GM10248 (cell line): ENCODE measurements around the gene GAPDHS.

ENCODE experiments used
- CTCF ChIA-PET: fragments of 300-600 bp; sonication (Branson Sonifier 250); formaldehyde crosslinking; extraction: SDS; loops from one replicate; lab custom pipeline; 2021; ENCODE audit warnings: antibody characterized with exemption; lab: Yijun Ruan, JAX
- POLR2A ChIA-PET: fragments of 350-650 bp; sonication (Branson Sonifier 250); formaldehyde crosslinking; extraction: SDS; loops from one replicate; lab custom pipeline; 2020; ENCODE audit warnings: antibody characterized with exemption; lab: Yijun Ruan, JAX
- DNase-seq: peaks from one replicate; pipeline ENCODE4 v3.0.0; 2012; ENCODE audit errors: extremely low spot score
- CTCF ChIP-seq: IDR thresholded peaks from 2 replicates; pipeline ENCODE4 v1.5.1; 2012; ENCODE audit warnings: mild to moderate bottlenecking, low read depth; ENCODE audit errors: extremely low read depth, missing control alignments, control extremely low read depth

GAPDHS gene

DNA sequence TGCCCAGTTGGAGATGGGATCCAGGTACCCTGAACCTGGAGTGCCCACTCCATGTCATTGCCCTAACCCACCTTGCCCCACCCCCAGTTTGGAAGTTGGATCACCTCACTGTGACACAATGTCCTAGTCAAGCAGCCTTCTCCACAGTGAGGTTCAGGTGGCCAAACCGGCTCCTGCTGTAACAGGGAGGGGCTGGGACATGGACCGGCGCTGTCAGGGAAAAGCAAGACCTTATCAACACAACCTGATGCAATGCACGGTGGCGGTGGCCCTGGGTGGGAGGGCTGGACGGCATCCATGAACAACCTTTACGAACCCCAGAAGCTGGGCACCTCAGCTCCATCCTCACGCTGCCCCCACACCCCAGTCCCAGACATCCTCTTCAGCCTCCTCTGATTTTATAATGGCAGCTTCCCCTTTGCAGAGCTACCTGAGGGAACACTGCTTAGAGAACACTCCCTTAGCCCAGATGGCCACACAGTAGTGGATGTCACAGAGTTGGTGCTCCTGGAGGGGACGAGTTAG, 41.4 kb upstream of the GAPDHS start:
- DNase-seq = no peak
- CTCF ChIA-PET = interaction anchor here (0.8 to 8.0 kb wide), 9 partner anchors 12 to 138 kb away, joined by 3 to 94 read pairs (median 5); partner anchors contain the start of gene FFAR3
- TF ChIP-seq CTCF = no peak
- POLR2A ChIA-PET = no interaction called here

- POLR2A ChIA-PET = no interaction called here
- CTCF ChIA-PET = interaction anchor here (1.7 to 8.0 kb wide), 5 partner anchors 13 to 143 kb away, joined by 6 to 126 read pairs (median 24); no protein-coding TSS in a partner anchor
- no peak for DNase-seq
- TF ChIP-seq CTCF = no peak
Observed at GRCh38 chr19:35493971-35494370, 39.3 kb upstream of the GAPDHS start.

DNA sequence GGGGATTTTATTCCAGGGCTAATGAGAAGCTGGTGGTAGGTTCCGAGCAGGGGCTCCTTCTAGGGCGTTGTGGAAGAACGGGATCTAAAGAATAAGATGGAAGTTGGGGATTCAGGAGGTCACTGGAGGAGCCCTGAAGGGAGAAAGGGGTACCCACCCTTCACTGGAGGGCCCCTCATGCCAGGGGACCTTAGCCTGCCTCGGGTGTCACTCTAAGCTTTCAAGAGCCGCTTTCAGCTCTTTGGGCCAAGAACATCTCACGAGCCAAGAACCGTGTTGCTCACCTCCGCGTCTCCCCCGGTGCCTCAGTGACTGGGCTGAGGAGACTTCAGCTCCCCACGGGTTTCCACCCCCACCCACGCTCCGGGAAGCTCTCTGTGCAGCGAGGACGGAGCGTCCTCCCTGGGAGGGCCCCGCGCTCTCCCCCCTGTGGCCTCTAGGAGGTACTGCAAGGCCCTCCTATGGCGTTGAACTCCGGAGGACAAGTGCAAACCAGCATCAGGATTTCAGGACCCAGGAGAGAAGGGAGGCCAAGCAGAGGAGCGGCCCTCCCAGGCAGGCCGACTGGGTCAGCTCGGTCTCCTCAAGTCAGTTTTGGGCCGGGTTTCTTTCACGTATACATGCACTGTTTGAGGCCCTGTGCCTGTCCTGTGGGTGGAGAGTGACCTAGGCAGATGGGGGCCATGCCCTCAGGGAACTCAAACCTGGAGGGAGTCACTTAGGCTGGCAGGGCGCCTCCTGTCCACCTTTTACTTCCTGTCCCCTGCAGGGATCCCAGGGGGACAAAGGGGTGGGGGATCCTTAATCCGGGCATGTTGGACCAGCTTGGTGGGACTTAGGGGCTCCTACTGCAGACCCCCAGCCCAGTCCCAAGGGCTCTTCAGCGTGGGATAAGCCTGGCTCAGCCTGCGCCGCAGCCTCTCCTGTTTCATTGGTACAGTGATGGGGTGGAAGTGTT, 37.9 kb upstream of the GAPDHS start:
- POLR2A ChIA-PET = interaction anchor here (0.6 to 1.0 kb wide), 3 partner anchors 35 to 143 kb away, joined by 3 to 4 read pairs (median 3); no protein-coding TSS in a partner anchor
- DNase-seq = peak; percentile 92
- CTCF ChIA-PET = interaction anchor here (0.6 to 8.0 kb wide), 67 partner anchors 10 to 359 kb away, joined by 3 to 126 read pairs (median 5); partner anchors contain the start of genes CD22, FFAR1, FFAR3 and HAUS5
- TF ChIP-seq CTCF = peak; percentile 96

- DNase-seq = no peak
- POLR2A ChIA-PET = no interaction called here
- CTCF ChIA-PET = interaction anchor here (1.0 to 8.0 kb wide), 8 partner anchors 10 to 228 kb away, joined by 3 to 126 read pairs (median 4); partner anchors contain the start of genes FFAR3 and USF2
- no peak for TF ChIP-seq CTCF
Observed at GRCh38 chr19:35497406-35497805, 35.9 kb upstream of the GAPDHS start.

GRCh38 chr19:35498220-35498619, 35.0 kb upstream of the GAPDHS start:
- TF ChIP-seq CTCF = no peak
- ChIA-PET CTCF (interaction anchor here (1.2 to 8.0 kb wide), 4 partner anchors 9 to 229 kb away, joined by 3 to 126 read pairs (median 78); partner anchors contain the start of gene USF2), POLR2A (no interaction called here)
- no peak for DNase-seq

GRCh38 chr19:35498984-35499527, 34.2 kb upstream of the GAPDHS start:
- ChIA-PET POLR2A (no interaction called here), CTCF (no interaction called here)
- DNase-seq = no peak
- TF ChIP-seq CTCF = no peak
